HEK293 (cell line): ENCODE measurements around the gene PARP3.

ENCODE experiments used
- CTCF ChIA-PET: fragments of 350-600 bp; formaldehyde crosslinking; extraction: SDS; loops from one replicate; lab custom pipeline; 2021; ENCODE audit warnings: antibody characterized with exemption; lab: Yijun Ruan, JAX
- POLR2A ChIA-PET: fragments of 300-600 bp; formaldehyde crosslinking; extraction: SDS; loops from one replicate; lab custom pipeline; 2020; ENCODE audit warnings: antibody characterized with exemption, inconsistent platforms; lab: Yijun Ruan, JAX
- H3K27ac ChIP-seq: fragments of 200-500 bp; sonication (Bioruptor generic); 2 replicates; pipeline ENCODE4 v1.5.1; 2014; ENCODE audit warnings: low read depth, low read length, control low read depth, inconsistent platforms; ENCODE audit errors: extremely low read depth
- H3K36me3 ChIP-seq, 2 experiments: fragments of 200-500 bp in 1 of 2; sonication (Bioruptor generic) in 1 of 2; 1 replicate in 1 of 2; 2 replicates in 1 of 2; pipeline ENCODE4 v1.5.1; 2014 to 2017; ENCODE audit warnings: inconsistent platforms in 2 of 2, low read length in 2 of 2; ENCODE audit not compliant: control insufficient read depth in 2 of 2, insufficient read depth in 1 of 2
- H3K4me1 ChIP-seq: fragments of 200-500 bp; sonication (Bioruptor generic); 2 replicates; pipeline ENCODE4 v1.5.1; 2014; ENCODE audit warnings: mild to moderate bottlenecking, low read length, inconsistent platforms; ENCODE audit not compliant: control insufficient read depth, insufficient read depth
- H3K4me3 ChIP-seq: 2 replicates; pipeline ENCODE4 v1.5.1; 2011; ENCODE audit warnings: low read depth, mild to moderate bottlenecking, control low read depth, low read length, moderate library complexity
- H3K9me3 ChIP-seq: fragments of 200-500 bp; sonication (Bioruptor generic); 2 replicates; pipeline ENCODE4 v1.5.1; 2014; ENCODE audit warnings: low read depth, low read length, inconsistent platforms; ENCODE audit not compliant: control insufficient read depth, insufficient read depth
- EGR2 ChIP-seq: fragments of 450-650 bp; formaldehyde crosslinking; IDR thresholded peaks from 2 replicates; pipeline ENCODE4 v1.5.1; 2016; ENCODE audit warnings: low read depth, missing biosample characterization, missing genetic modification characterization
- KLF10 ChIP-seq: fragments of 450-650 bp; IDR thresholded peaks from 2 replicates; pipeline ENCODE4 v1.5.1; 2018; ENCODE audit warnings: missing biosample characterization, mild to moderate bottlenecking, missing genetic modification characterization
- SP3 ChIP-seq: fragments of 450-650 bp; formaldehyde crosslinking; IDR thresholded peaks from 2 replicates; pipeline ENCODE4 v1.5.1; 2016; ENCODE audit warnings: missing biosample characterization, missing genetic modification characterization
- TRIM28 ChIP-seq: IDR thresholded peaks from 2 replicates; pipeline ENCODE4 v1.6.1; 2011; ENCODE audit warnings: low read length, control low read depth, borderline replicate concordance
- ZNF138 ChIP-seq: fragments of 450-650 bp; formaldehyde crosslinking; IDR thresholded peaks from 2 replicates; pipeline ENCODE4 v1.5.1; 2016; ENCODE audit warnings: missing biosample characterization, missing genetic modification characterization, borderline replicate concordance
- ZNF202 ChIP-seq: fragments of 450-650 bp; formaldehyde crosslinking; IDR thresholded peaks from 2 replicates; pipeline ENCODE4 v1.5.1; 2016; ENCODE audit warnings: missing biosample characterization, missing genetic modification characterization, borderline replicate concordance
- ZNF416 ChIP-seq: fragments of 450-650 bp; formaldehyde crosslinking; IDR thresholded peaks from 2 replicates; pipeline ENCODE4 v1.5.1; 2016; ENCODE audit warnings: missing biosample characterization, missing genetic modification characterization
- ZNF514 ChIP-seq: fragments of 450-650 bp; formaldehyde crosslinking; IDR thresholded peaks from 2 replicates; pipeline ENCODE4 v1.5.1; 2016; ENCODE audit warnings: missing biosample characterization, missing genetic modification characterization
- ZNF677 ChIP-seq: fragments of 450-650 bp; IDR thresholded peaks from 2 replicates; pipeline ENCODE4 v1.5.0; 2018; ENCODE audit warnings: missing biosample characterization, mild to moderate bottlenecking, missing genetic modification characterization, moderate library complexity
- TF ChIP-seq, protein P1 (sequence below): fragments of 450-650 bp; formaldehyde crosslinking; IDR thresholded peaks from 2 replicates; pipeline ENCODE4 v1.5.1; 2016; ENCODE audit warnings: missing biosample characterization, missing genetic modification characterization
- TF ChIP-seq, protein P2 (sequence below): fragments of 450-650 bp; formaldehyde crosslinking; IDR thresholded peaks from 2 replicates; pipeline ENCODE4 v1.5.1; 2016; ENCODE audit warnings: missing biosample characterization, missing genetic modification characterization

PARP3 gene

DNA sequence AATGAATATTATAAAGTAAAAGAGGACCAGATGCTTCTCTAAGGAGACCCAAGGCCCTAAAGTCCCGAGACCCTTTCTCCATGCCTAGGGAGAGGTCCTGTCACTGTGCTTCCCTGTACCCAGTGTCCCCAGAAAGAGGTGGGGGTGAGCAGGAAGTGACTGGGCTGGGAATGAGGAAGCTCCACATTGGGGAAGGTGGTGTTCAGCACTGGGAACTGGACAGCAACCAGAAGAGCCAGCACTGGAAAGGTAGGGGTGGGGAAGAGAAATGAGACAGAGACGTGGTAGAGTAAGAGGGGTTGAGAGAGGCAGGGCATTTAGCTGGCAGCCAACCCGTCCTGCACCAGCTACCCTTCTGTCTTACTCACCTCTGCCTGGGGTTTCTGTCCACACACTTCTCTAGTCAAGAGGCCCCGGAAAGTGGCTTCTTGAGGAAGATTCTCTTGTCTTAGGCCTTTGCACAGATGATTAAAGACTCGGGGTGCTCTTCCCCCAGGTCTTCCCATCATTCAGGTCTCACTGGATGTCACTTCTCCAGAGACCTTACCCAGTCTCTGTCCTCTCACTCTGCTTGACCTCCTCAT lies 12.7 kb upstream of the PARP3 start:
- ChIA-PET CTCF (no interaction called here), POLR2A (no interaction called here)
- Histone ChIP-seq H3K9me3 (no peaks in the 10 kb centered on the region), H3K27ac (no peak overlapping the region), H3K4me1 (no peaks in the 10 kb centered on the region), H3K36me3 (peaks cover 0 to 18% of the 10 kb centered on the region in 2 experiments; a peak in 1 of 3 replicates), H3K4me3 (no peak overlapping the region)
- no peak for TF ChIP-seq SP3
- TF ChIP-seq, protein P1, sequence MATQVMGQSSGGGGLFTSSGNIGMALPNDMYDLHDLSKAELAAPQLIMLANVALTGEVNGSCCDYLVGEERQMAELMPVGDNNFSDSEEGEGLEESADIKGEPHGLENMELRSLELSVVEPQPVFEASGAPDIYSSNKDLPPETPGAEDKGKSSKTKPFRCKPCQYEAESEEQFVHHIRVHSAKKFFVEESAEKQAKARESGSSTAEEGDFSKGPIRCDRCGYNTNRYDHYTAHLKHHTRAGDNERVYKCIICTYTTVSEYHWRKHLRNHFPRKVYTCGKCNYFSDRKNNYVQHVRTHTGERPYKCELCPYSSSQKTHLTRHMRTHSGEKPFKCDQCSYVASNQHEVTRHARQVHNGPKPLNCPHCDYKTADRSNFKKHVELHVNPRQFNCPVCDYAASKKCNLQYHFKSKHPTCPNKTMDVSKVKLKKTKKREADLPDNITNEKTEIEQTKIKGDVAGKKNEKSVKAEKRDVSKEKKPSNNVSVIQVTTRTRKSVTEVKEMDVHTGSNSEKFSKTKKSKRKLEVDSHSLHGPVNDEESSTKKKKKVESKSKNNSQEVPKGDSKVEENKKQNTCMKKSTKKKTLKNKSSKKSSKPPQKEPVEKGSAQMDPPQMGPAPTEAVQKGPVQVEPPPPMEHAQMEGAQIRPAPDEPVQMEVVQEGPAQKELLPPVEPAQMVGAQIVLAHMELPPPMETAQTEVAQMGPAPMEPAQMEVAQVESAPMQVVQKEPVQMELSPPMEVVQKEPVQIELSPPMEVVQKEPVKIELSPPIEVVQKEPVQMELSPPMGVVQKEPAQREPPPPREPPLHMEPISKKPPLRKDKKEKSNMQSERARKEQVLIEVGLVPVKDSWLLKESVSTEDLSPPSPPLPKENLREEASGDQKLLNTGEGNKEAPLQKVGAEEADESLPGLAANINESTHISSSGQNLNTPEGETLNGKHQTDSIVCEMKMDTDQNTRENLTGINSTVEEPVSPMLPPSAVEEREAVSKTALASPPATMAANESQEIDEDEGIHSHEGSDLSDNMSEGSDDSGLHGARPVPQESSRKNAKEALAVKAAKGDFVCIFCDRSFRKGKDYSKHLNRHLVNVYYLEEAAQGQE (tag by site-specific recombination): peak; percentile 98

DNA sequence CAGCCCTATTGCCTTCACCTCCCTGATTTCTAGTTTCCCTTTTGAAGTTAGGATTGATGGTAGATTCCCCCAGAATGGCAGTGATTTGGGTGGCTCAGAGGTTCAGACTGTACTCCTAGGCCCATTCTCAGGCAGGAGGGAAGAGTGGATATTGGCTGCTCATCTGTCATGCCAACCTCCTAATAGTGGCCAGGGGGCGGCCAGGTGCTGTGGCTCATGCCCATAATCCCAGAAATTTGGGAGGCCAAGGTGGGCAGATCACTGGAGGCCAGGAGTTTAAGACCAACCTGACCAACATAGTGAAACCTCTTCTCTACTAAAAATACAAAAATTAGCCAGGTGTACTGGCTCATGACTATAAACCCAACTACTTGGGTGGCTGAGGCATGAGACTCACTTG lies 11.7 kb upstream of the PARP3 start:
- H3K36me3 ChIP-seq: peaks cover 0 to 25% of the 10 kb centered on the region in 2 experiments; a peak in 1 of 3 replicates
- no peak overlapping the region for H3K27ac ChIP-seq
- CTCF ChIA-PET: interaction anchor here (0.6 kb wide), 1 partner anchor 53 kb away, joined by 4 read pairs; the partner anchor contains the start of gene ACY1
- H3K9me3 ChIP-seq: no peaks in the 10 kb centered on the region
- H3K4me1 ChIP-seq: no peaks in the 10 kb centered on the region
- no peak for TF ChIP-seq ZNF416 (tag by site-specific recombination)
- no peak for TF ChIP-seq EGR2 (tag by site-specific recombination)
- TF ChIP-seq ZNF202 (tag by site-specific recombination): no peak
- TF ChIP-seq ZNF514 (tag by site-specific recombination): no peak
- TF ChIP-seq, all 188 proteins: peak for 0
- H3K4me3 ChIP-seq: no peak overlapping the region
- POLR2A ChIA-PET: no interaction called here

DNA sequence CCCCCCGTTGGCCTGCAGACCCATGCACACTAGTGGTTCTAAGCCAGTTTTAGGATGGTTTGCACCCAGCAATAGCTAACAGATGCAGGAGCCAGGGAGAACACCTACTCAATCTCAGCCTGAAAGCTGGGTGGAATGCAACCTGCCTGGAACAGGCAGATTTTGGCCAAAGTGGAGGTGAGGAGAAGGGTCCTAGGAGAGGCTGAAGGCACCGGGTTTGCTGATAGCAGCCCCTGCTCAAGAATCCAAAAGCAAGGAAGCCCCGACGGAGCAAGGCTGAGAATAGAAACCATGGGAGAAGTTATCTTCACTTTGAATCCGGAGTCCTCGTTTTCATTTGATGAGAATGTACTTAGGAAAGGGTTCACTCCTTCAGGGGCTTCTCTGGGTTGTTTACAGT lies 10.4 kb upstream of the PARP3 start:
- CTCF ChIA-PET: interaction anchor here (0.6 kb wide), 1 partner anchor 10 kb away, joined by 5 read pairs; no protein-coding TSS in a partner anchor
- POLR2A ChIA-PET: interaction anchor here (1.7 kb wide), 1 partner anchor 10 kb away, joined by 9 read pairs; the partner anchor contains the start of genes PARP3 and RRP9
- TF ChIP-seq, protein P2, sequence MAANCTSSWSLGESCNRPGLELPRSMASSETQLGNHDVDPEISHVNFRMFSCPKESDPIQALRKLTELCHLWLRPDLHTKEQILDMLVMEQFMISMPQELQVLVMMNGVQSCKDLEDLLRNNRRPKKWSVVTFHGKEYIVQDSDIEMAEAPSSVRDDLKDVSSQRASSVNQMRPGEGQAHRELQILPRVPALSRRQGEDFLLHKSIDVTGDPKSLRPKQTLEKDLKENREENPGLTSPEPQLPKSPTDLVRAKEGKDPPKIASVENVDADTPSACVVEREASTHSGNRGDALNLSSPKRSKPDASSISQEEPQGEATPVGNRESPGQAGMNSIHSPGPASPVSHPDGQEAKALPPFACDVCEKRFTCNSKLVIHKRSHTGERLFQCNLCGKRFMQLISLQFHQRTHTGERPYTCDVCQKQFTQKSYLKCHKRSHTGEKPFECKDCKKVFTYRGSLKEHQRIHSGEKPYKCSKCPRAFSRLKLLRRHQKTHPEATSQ (tag by site-specific recombination): no peak
- TF ChIP-seq ZNF138 (tag by site-specific recombination) (no peak), KLF10 (tag by site-specific recombination) (no peak), TRIM28 (no peak), ZNF677 (tag by site-specific recombination) (no peak)
- Histone ChIP-seq H3K4me3 (no peak overlapping the region), H3K36me3 (peaks cover 0 to 37% of the 10 kb centered on the region in 2 experiments; a peak in 1 of 3 replicates), H3K27ac (no peak overlapping the region), H3K9me3 (no peaks in the 10 kb centered on the region), H3K4me1 (no peaks in the 10 kb centered on the region)
